Endodermal cell (in vitro differentiated cells): ENCODE measurements around the gene PSEN1. TPM values are rescaled to one million over a fixed set of nuclear protein-coding genes. Genes with fewer than 3 reads are reported as not detected.

Source experiments
- DNase-seq: peaks from one replicate; pipeline ENCODE4 v3.0.0-alpha.2; 2017
- H3K27ac ChIP-seq: 2 replicates; pipeline ENCODE4 v1.5.1; 2013; ENCODE audit warnings: mild to moderate bottlenecking, low read depth, low read length, moderate library complexity
- H3K27me3 ChIP-seq: 2 replicates; pipeline ENCODE4 v1.6.1; 2013; ENCODE audit warnings: mild to moderate bottlenecking, low read length, moderate library complexity; ENCODE audit not compliant: insufficient read depth, control insufficient read depth, poor library complexity, severe bottlenecking
- H3K36me3 ChIP-seq: 2 replicates; pipeline ENCODE4 v1.7.0; 2013; ENCODE audit warnings: mild to moderate bottlenecking, low read length, moderate library complexity; ENCODE audit not compliant: control insufficient read depth, insufficient read depth
- H3K4me1 ChIP-seq: one replicate; pipeline ENCODE4 v1.7.0; 2013; ENCODE audit warnings: low read length; ENCODE audit not compliant: control insufficient read depth, insufficient read depth
- H3K4me3 ChIP-seq: 2 replicates; pipeline ENCODE4 v1.5.1; 2013; ENCODE audit warnings: mild to moderate bottlenecking, low read length, moderate library complexity
- H3K9ac ChIP-seq: 2 replicates; pipeline ENCODE4 v1.6.1; 2013; ENCODE audit warnings: mild to moderate bottlenecking, low read length, moderate library complexity; ENCODE audit not compliant: poor library complexity, severe bottlenecking; ENCODE audit errors: extremely low read depth
- H3K9me3 ChIP-seq: 2 replicates; pipeline ENCODE4 v1.6.1; 2013; ENCODE audit warnings: mild to moderate bottlenecking, low read length, moderate library complexity; ENCODE audit not compliant: control insufficient read depth
- H3K27ac Mint-ChIP-seq: 2 replicates; pipeline ENCODE4 v1.8.0; 2020; ENCODE audit warnings: mixed read lengths
- H3K27me3 Mint-ChIP-seq: 2 replicates; pipeline ENCODE4 v1.8.0; 2021; ENCODE audit warnings: mild to moderate bottlenecking, mixed read lengths; ENCODE audit not compliant: insufficient read depth
- H3K36me3 Mint-ChIP-seq: 2 replicates; pipeline ENCODE4 v1.8.0; 2020; ENCODE audit warnings: low read depth, mixed read lengths
- H3K4me1 Mint-ChIP-seq: 2 replicates; pipeline ENCODE4 v1.8.0; 2020; ENCODE audit warnings: mixed read lengths
- H3K4me3 Mint-ChIP-seq: 2 replicates; pipeline ENCODE4 v1.8.0; 2020; ENCODE audit warnings: mild to moderate bottlenecking, moderate library complexity, mixed read lengths
- H3K9me3 Mint-ChIP-seq: 2 replicates; pipeline ENCODE4 v1.8.0; 2020; ENCODE audit warnings: mild to moderate bottlenecking, mixed read lengths
- CTCF ChIP-seq: fragments of 200-600 bp; sonication (generic); conservative IDR thresholded peaks from 2 replicates; pipeline ENCODE4 v1.5.0; 2021; ENCODE audit warnings: antibody characterized with exemption, mild to moderate bottlenecking
- WGBS, 2 experiments: methylation state at CpG; one replicate each; pipeline versions ENCODE4 v1.1.5 to v1.1.7; 2013; ENCODE audit warnings: missing lambda C conversion rate in 2 of 2, mixed read lengths in 1 of 2; ENCODE audit not compliant: insufficient coverage in 1 of 2, insufficient read length in 1 of 2; 5-methylcytosine and 5-hydroxymethylcytosine counted together
- total RNA-seq, 2 donors: library from RNA; stranded (reverse); fragmentation: NEBNext Ultra II Directional in 1 of 2; extraction: Animal tissue kit (Norgen Biotek cat#: 25700) in 1 of 2; gene quantifications; 2 replicates in 1 of 2; 3 replicates in 1 of 2; pipeline ENCODE4 v1.2.1, GENCODE V29; 2021

PSEN1 gene
- total RNA-seq, 2 donors from 2014 or later = 45.7 to 49.9 TPM

GRCh38 chr14:73162251-73162650, 25.9 kb downstream of the PSEN1 start:
- H3K4me3 ChIP-seq = no peak overlapping the region
- DNase-seq = no peak
- no peaks in the 10 kb centered on the region for H3K27me3 ChIP-seq
- no peak overlapping the region for H3K9ac ChIP-seq
- H3K9me3 ChIP-seq = no peaks in the 10 kb centered on the region
- H3K27ac ChIP-seq = no peak overlapping the region
- H3K4me3 Mint-ChIP-seq = no peak overlapping the region
- peaks cover 2% of the 10 kb centered on the region for H3K4me1 ChIP-seq
- peaks cover 2% of the 10 kb centered on the region for H3K4me1 Mint-ChIP-seq
- no peaks in the 10 kb centered on the region for H3K27me3 Mint-ChIP-seq
- no peak for TF ChIP-seq CTCF
- WGBS, 2 experiments = 95 to 97% methylated on average over 7 to 11 of the region's 11 CpGs
- no peak overlapping the region for H3K27ac Mint-ChIP-seq
- H3K36me3 Mint-ChIP-seq = peaks cover 49% of the 10 kb centered on the region
- H3K9me3 Mint-ChIP-seq = no peaks in the 10 kb centered on the region
- H3K36me3 ChIP-seq = peaks cover 71% of the 10 kb centered on the region

GRCh38 chr14:73166399-73166798, 30.1 kb downstream of the PSEN1 start:
- WGBS, 2 experiments = no CpG with 5 or more reads among the region's 1 CpG
- H3K4me3 Mint-ChIP-seq = no peak overlapping the region
- no peaks in the 10 kb centered on the region for H3K27me3 Mint-ChIP-seq

GRCh38 chr14:73167727-73168126, 31.4 kb downstream of the PSEN1 start:
- 94 to 100% methylated on average over 1 to 3 of the region's 4 CpGs for WGBS, 2 experiments
- no peak for TF ChIP-seq CTCF
- peaks cover 37% of the 10 kb centered on the region for H3K36me3 Mint-ChIP-seq

More at GRCh38 chr14:73166399-73166798, 30.1 kb downstream of the PSEN1 start:
- Mint-ChIP-seq H3K9me3 (no peaks in the 10 kb centered on the region), H3K4me1 (peaks cover 27% of the 10 kb centered on the region), H3K36me3 (peaks cover 31% of the 10 kb centered on the region), H3K27ac (no peak overlapping the region)
- no peak for DNase-seq
- peaks cover 53% of the 10 kb centered on the region for H3K36me3 ChIP-seq
- no peaks in the 10 kb centered on the region for H3K27me3 ChIP-seq
- TF ChIP-seq CTCF = no peak
- H3K4me1 ChIP-seq = peaks cover 20% of the 10 kb centered on the region
- H3K9me3 ChIP-seq = no peaks in the 10 kb centered on the region
- no peak overlapping the region for H3K4me3 ChIP-seq
- H3K27ac ChIP-seq = no peak overlapping the region
- no peak overlapping the region for H3K9ac ChIP-seq

More at GRCh38 chr14:73167727-73168126, 31.4 kb downstream of the PSEN1 start:
- peaks cover 20% of the 10 kb centered on the region for H3K4me1 ChIP-seq
- Mint-ChIP-seq H3K4me3 (no peak overlapping the region), H3K27me3 (no peaks in the 10 kb centered on the region), H3K9me3 (no peaks in the 10 kb centered on the region), H3K4me1 (peaks cover 27% of the 10 kb centered on the region), H3K27ac (no peak overlapping the region)
- H3K4me3 ChIP-seq = peak overlapping the region; percentile 17
- H3K9me3 ChIP-seq = no peaks in the 10 kb centered on the region
- H3K27me3 ChIP-seq = no peaks in the 10 kb centered on the region
- DNase-seq = no peak
- H3K9ac ChIP-seq = no peak overlapping the region
- peaks cover 58% of the 10 kb centered on the region for H3K36me3 ChIP-seq
- no peak overlapping the region for H3K27ac ChIP-seq
